ENCODE measurements around the gene HEBP2.

- TF ChIP-seq, protein P1, sequence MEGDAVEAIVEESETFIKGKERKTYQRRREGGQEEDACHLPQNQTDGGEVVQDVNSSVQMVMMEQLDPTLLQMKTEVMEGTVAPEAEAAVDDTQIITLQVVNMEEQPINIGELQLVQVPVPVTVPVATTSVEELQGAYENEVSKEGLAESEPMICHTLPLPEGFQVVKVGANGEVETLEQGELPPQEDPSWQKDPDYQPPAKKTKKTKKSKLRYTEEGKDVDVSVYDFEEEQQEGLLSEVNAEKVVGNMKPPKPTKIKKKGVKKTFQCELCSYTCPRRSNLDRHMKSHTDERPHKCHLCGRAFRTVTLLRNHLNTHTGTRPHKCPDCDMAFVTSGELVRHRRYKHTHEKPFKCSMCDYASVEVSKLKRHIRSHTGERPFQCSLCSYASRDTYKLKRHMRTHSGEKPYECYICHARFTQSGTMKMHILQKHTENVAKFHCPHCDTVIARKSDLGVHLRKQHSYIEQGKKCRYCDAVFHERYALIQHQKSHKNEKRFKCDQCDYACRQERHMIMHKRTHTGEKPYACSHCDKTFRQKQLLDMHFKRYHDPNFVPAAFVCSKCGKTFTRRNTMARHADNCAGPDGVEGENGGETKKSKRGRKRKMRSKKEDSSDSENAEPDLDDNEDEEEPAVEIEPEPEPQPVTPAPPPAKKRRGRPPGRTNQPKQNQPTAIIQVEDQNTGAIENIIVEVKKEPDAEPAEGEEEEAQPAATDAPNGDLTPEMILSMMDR (IDR thresholded peaks at IDR 0.05): no peak
- no peak for TF ChIP-seq POLR2A (IDR thresholded peaks at IDR 0.05)
Observed at GRCh38 chr6:138464085-138464484, 60.1 kb downstream of the HEBP2 start.

Data from thyroid gland (tissue), 4 donors.